DMS79 treated with DMSO at 0.1 percent for 48 hours (cell line): Measurements from ENCODE around the gene ACTN4.

Source experiments
- DNase-seq: peaks from one replicate; lab custom pipeline; 2025; lab: John Stamatoyannopoulos, UW

ACTN4 gene

GRCh38 chr19:38661136-38661535, 13.7 kb downstream of the ACTN4 start:
- no peak for DNase-seq

DNA sequence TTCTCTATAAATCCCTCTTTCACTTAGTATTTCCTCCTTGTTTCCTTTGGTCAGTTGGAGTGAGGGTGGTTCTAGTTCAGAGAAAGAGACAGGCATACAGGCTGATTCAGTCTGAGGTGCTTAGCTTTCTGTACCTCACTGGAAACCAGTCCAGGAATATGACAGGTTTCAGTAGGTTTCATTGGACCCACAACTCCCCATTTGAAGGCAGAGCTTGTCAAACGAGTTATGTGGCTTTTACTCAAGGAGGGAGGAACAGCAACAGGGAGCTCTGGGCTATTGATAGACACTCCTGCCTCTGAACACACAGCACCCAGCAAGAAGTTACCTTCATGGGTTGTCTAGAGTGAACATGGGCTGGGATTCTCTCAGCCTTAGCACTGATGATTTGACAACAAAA, 14.5 kb downstream of the ACTN4 start:
- DNase-seq, result no peak

DNA sequence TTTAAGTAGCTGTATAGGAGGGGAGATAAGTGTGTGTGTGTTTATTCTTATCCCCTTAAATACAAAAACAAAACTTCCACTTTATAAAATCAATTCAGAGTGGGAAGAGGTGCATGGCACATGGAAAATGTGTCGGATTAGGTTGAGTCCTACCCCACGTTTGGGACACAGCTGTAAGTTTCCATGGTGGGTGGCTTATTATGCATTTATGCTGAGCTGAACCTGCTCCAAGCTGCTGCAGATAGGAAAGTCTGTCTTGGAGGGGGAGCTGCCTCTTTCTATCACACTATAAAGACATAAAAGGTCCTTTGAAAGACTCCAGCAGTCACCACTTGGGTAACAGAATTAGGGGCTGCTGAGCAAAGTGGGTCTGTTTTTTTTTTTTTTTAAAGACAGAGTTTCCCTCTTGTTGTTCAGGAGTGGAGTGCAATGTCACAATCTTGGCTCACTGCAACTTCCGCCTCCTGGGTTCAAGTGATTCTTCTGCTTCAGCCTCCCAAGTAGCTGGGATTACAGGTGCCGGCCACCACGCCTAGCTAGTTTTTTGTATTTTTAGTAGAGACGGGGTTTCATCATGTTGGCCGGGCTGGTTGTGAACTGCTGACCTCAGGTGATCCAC, 15.2 kb downstream of the ACTN4 start:
- no peak for DNase-seq

DNA sequence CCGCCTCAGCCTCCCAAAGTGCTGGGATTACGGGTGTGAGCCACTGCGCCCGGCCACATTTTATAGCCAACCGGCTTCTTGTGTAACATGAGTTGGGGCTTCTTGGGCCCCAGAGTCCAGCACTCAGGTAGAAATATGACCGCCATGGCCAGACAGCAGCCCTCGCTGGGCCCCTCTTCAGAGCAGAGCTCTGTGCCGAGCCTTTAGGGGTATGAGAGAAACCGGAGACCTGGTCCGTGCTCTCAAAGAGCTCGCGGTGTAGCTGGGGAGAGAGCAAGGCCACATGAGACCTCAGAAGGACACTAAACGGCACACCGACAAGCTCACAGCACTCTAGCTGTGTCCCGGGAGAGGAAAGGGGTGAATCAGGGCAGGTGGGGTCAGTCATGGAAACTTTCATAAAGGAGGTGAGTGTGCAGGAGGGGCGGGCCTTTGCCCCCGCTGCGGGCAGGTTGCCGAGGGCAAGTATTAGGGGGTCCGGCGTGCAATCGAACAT, 15.8 kb downstream of the ACTN4 start:
- DNase-seq, result no peak

DNA sequence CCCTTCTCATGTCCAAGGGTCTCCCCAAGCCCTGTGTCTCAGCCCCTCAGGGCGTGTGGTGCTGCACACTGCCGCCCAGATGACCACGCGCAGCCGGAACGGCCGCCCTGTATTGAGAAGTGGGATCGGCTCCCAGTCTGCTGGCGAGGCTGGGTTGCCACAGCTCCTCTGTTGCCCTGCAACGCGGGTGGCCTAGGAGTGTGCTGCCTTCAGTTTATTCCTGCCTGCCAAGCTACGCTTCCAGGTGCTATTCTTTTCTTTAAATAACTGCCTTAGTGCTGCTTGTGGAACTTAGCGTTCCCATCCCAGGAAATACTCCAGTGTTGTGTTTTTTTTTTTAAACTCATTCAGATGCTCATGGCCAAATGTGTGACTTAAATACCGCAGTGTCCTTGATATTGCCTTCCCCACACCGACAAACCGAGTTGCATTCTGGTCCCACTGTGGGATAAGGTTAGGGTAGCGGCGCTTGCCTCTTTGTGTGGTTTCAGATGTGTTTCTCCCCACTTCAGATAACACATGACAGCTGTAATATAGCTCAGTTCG, 16.6 kb downstream of the ACTN4 start:
- DNase-seq, result no peak

DNA sequence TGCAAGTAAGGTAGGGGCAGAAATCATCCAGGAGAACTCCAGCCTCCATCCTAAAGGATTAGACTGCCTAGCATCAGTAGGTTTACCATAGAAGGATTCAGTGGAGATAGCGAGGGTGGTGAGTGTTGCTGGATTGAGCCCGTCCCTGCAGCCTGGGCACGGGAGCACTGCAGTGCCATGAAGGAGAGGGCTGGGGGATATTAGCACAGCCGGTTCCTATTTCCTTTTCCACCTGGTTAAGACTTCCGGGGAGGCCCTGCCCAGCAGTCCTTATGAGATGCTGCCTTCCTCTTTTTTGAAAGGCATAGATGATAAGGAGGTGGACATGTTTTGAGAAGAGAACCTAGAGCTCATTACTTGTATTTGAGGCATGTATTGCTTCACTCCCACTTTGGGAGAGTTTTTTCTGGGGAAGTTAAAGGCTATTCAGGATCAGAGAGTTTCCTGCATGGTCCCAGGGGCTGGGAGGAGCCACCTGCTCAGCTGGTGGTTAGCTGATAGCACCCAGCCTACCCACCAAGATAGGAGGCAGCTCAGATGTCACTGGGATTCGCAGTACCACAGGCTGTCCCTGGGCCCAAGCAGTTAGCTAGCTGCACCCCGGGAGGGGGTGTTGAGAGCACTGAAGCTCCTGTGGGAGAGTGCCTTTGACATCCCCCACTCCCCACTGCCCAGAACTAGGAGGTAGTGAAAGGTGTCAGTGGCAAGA, 17.2 kb downstream of the ACTN4 start:
- DNase-seq, result no peak

- no peak for DNase-seq
Observed at GRCh38 chr19:38665219-38665931, 17.9 kb downstream of the ACTN4 start.

DNA sequence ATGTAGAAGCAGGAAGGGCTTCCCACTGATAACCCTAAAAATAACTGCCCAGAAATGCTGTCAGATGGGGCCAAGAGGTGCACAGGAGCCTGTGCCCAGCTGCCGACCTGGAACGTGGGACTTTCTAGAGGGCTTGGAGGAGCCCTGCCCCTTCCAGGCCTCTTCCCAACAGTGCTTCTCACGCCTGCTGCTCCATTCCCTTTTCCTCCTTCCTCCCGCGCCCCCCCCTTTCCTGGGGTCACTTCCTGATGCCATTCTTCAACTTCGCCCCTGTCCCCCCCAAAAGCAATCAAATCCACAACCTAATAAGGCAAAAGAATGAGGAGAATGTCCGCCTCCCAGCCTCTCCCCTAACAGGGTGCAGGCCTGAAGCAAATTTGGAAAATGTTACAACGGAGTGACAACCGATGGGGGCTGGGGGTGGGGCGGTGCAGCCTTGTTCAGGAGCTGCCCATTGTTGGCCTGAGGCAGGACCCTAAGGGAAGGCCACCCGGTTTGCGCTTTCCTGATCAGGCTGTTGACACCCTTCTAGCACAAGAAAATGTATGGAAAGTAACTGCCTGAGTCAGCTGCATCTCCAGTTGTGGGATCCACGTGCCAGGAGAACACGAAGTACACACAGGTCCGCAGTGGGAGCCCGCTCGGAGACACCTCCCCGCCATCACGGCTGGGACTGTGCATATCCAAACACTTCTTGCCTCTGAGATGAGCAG, 18.7 kb downstream of the ACTN4 start:
- DNase-seq, result no peak

DNA sequence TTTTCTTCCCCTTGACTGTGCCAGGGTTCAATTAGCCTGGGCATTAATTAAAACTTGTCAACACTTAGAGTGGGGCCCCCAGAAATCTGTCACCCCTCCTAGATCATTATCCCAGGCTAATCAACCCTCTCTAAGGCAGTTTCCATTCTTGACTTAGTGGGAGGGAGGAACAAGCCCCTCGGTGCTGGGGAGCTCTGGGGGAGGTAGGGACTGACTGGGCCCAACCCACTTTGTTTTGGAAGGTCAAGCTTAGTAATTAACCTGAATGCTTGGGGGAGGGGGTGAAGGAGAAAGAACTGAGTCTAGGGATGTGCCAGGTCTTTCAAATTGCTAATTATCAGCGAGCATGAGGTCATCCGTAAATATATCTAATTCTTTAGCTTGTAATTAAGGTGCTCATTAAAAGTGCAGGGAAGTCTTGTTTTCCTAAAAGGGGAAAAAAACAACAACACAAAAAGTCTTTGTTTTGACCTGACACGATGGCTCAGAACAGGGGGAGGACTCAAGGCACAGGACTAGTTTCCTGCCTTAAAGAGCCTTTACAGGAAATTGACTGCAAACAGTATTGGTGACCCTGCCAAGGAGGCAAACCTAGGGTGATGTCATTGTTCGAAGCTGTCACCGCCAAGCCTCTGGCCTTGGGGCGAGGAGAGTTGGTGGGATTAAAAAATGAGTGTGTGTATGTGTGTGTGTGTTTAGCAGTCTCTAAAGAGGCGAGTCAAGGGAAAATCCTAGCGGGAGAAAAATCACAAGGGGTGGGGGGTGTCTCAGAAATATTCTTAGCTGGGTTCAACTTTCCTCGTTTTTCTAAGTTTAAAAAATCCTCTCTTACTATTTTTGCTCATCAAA, 19.4 kb downstream of the ACTN4 start:
- no peak for DNase-seq

- no peak for DNase-seq
Observed at GRCh38 chr19:38667661-38668171, 20.3 kb downstream of the ACTN4 start.

DNA sequence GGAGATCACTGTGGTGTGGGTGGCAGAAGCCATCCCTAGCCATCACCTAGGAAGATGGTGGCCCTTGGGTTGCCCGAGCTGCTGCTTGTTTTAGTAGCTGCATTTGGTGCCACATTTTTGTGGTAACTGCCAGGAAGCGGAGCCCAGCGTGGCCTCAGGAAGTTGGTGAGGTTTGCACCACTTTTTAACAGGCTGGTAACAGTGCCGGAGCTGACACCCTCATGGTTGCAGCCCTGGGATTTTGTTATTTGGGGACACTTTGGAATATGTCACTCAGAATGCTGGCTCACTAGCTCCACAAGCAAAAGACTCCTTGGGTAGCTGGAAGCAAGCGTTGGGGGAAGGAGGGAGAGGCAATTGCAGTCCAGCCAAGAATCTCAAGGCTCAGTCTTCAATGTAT, 22.1 kb downstream of the ACTN4 start:
- no peak for DNase-seq

DNA sequence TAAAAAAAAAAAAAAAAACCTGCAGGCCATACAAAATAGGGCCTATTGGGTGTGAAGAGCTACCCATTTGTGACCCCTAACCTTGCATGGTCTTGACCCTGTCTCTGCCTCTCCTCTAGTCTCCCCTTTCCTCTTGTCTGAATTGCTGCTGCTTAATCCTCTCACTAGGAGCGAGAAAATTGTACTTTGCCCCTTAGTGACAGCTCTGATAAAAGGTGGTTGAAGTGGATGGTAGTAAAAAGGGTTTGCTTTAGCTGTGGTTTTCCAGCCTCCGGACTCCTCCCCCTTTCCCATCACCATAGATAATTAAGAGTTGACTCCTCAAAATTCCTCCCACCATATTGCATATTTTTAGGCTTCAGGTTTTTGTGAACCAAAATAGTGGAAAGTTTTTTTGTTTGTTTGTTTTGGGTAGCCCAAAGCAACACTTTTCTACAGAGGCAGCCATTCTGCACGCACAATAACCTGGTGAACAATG, 23.5 kb downstream of the ACTN4 start:
- no peak for DNase-seq

DNA sequence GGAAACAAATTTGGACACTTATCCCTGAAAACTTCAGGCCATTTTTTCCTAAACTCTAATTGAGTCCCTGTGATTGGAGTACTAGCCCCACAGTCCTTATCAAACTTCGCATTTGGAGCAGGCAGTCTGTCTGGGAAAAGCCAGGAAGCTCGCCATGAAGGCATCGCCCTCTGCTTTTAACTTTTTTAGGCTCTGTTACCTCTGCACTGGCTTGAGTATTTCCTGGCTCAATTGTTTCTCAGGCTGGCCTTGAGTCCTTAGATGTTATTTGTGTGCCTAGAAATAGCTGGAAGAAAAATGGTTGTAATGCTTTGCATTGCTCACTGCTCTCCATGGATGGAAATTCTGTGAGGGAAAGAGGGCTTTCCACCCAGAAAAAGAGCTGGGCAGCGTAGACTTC, 24.2 kb downstream of the ACTN4 start:
- DNase-seq, result no peak

DNA sequence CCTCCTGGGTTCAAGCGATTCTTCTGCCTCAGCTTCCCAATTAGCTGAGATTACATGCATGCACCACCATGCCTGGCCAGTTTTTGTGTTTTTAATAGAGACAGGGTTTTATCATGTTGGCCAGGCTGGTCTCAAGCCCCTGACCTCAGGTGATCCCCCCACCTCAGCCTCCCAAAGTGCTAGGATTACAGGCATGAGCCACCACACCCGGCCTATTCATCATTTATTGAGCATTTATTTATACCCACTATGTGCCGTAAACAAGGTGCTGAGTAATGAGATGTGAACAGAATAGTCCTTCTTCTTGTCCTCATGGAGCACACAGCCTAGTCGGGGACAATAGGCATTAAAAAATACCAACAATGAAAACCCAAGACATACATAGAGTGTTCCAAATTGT, 25.6 kb downstream of the ACTN4 start:
- DNase-seq, result no peak

GRCh38 chr19:38674388-38675171, 27.1 kb downstream of the ACTN4 start:
- no peak for DNase-seq

GRCh38 chr19:38675611-38676010, 28.2 kb downstream of the ACTN4 start:
- DNase-seq, result no peak

GRCh38 chr19:38676023-38676877, 28.8 kb downstream of the ACTN4 start:
- DNase-seq, result no peak

GRCh38 chr19:38676878-38677646, 29.6 kb downstream of the ACTN4 start:
- no peak for DNase-seq
